Right lobe of liver (tissue), 6 donors: ENCODE results near the gene ARID3B. TPM values are rescaled to one million over a fixed set of nuclear protein-coding genes. Genes with fewer than 3 reads are reported as not detected.

Source experiments
- ATAC-seq, 4 donors: fragments of 200-7000 bp; cut with Tn5 transposase; one replicate each; pipeline ENCODE4 v1.9.1; 2020; ENCODE audit warnings: mild to moderate bottlenecking in 4 of 4, moderate library complexity in 4 of 4
- DNase-seq, 3 donors: peaks; one replicate each; pipeline ENCODE4 v3.0.0-alpha.2; 2020
- H3K27ac ChIP-seq, 3 donors: fragments of 200-600 bp; one replicate each; pipeline ENCODE4 v1.8.0; 2022
- H3K27me3 ChIP-seq, 2 donors: fragments of 200-600 bp; one replicate each; pipeline ENCODE4 v1.8.0; 2022
- H3K36me3 ChIP-seq, 4 donors: fragments of 200-600 bp; sonication (generic) in 1 of 4; one replicate each; pipeline versions ENCODE4 v1.5.1 to v1.8.0; 2017 to 2022; ENCODE audit warnings: control low read depth in 1 of 4
- H3K4me1 ChIP-seq, 4 donors: fragments of 200-600 bp; sonication (generic) in 1 of 4; one replicate each; pipeline versions ENCODE4 v1.5.1 to v1.8.0; 2017 to 2022; ENCODE audit warnings: control low read depth in 1 of 4
- H3K4me3 ChIP-seq, 3 donors: fragments of 200-600 bp; one replicate each; pipeline ENCODE4 v1.8.0; 2022
- H3K9me3 ChIP-seq, 4 donors: fragments of 200-600 bp; sonication (generic) in 1 of 4; one replicate each; pipeline versions ENCODE4 v1.5.1 to v1.8.0; 2017 to 2022; ENCODE audit warnings: control low read depth in 1 of 4
- CTCF ChIP-seq, 4 donors: fragments of 200-600 bp in 3 of 4; fragments of 450-650 bp in 1 of 4; IDR thresholded peaks; one replicate each; pipeline versions ENCODE4 v1.5.1 to v1.8.0; 2016 to 2022; ENCODE audit warnings: antibody characterized with exemption in 4 of 4, mild to moderate bottlenecking in 2 of 4
- POLR2A ChIP-seq: fragments of 450-650 bp; IDR thresholded peaks from one replicate; pipeline ENCODE4 v1.6.1; 2017; ENCODE audit warnings: antibody characterized with exemption, mild to moderate bottlenecking
- WGBS: methylation state at CpG from one replicate; pipeline ENCODE4 v1.1.6; 2018; ENCODE audit warnings: low coverage, low lambda C conversion rate; ENCODE audit not compliant: insufficient coverage; ENCODE audit errors: missing lambda C conversion rate; 5-methylcytosine and 5-hydroxymethylcytosine counted together
- intact Hi-C, 2 donors: fragments of 100-400 bp; cut with DNase I; formaldehyde crosslinking; loops; one replicate each; pipeline versions ENCODE4 v1.11.2 to v1.14.1; 2022
- total RNA-seq, 6 experiments: library from RNA; depleted of rRNA in 2 of 6; stranded (reverse); fragments of >200 nt in 2 of 6; fragmentation: NEBNext Ultra II Directional in 3 of 6; extraction: Animal tissue kit (Norgen Biotek cat#: 25700) in 3 of 6; gene quantifications; one replicate each; pipeline versions ENCODE4 v1.1.0 to v1.2.4, GENCODE V29; 2016 to 2023
- donor health status: DM: no; HTN: yes; CAD: no.
- donor health status: DM: no; HTN: no; CAD: no.
- donor health status: DM: no; HTN: no; CAD: no.
- donor health status: DM: no; HTN: yes; CAD: no.
- donor health status: DM: no; HTN: yes; CAD: no.

ARID3B gene
- total RNA-seq, 6 experiments from 2014 or later = 1.5 to 3.2 (median 2.3) TPM

DNA sequence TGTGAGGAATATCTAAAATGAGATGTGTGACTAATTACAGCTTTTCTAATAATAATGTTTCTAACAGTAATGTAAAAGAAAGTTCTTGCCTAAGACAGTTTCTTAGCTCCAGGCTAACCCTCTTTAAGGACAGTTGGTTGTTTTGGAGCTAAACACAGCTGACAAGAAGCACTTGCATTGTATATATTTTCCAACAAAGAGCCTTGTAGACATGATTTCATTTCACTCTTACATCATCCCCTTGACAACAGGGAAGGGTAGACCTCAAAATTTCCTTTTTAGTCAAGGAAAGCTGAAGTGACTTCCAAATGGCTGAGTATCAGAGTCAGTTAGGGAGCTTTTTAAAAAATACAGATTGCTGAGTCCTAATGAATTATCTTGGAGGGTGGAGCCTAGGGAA, 4.1 kb downstream of the ARID3B start:
- H3K4me3 ChIP-seq = no peak overlapping the region
- no peak for TF ChIP-seq POLR2A
- TF ChIP-seq CTCF (IDR thresholded peaks at IDR 0.05) = no peak
- no peak for DNase-seq
- ATAC-seq = no peak
- no peak overlapping the region for H3K27ac ChIP-seq
- H3K9me3 ChIP-seq = no peaks in the 10 kb centered on the region
- H3K27me3 ChIP-seq = no peaks in the 10 kb centered on the region
- peaks cover 2 to 40% (median 12%) of the 10 kb centered on the region in 4 donors for H3K4me1 ChIP-seq
- peaks cover 0 to 4% (median 0%) of the 10 kb centered on the region in 4 donors for H3K36me3 ChIP-seq
- intact Hi-C loops = loop anchor here in 1 of 2 donors (10.0 kb wide), 1 partner anchor 70 kb away; the partner anchor contains the start of gene CLK3

- H3K4me1 ChIP-seq = peaks cover 2 to 39% (median 12%) of the 10 kb centered on the region in 4 donors
- no peak overlapping the region for H3K27ac ChIP-seq
Observed at GRCh38 chr15:74545776-74546656, 5.0 kb downstream of the ARID3B start.

DNA sequence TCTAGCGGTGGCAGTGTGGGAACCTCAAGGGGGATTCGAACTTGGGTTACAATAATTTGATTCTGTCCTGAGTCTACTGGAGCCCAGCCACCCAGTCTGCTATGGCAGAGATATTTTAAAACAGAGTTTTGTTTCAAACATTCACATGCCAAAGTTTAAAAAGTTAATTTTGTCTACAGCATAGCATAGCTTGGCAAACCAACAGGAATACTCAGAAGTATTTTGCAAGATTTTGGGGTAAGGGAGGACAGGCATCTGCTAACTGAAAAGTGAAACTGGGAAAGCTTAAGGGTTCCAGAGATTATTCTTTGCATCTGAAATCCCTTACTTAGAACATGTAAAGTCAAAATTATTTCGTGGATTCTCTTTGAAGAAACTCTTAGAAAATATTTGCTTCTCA, 6.6 kb downstream of the ARID3B start:
- Histone ChIP-seq H3K36me3 (peaks cover 0 to 4% (median 0%) of the 10 kb centered on the region in 4 donors), H3K9me3 (no peaks in the 10 kb centered on the region), H3K4me3 (no peak overlapping the region), H3K4me1 (peaks cover 0 to 39% (median 12%) of the 10 kb centered on the region in 4 donors), H3K27me3 (no peaks in the 10 kb centered on the region), H3K27ac (no peak overlapping the region)
- ATAC-seq (no peak), DNase-seq (no peak)
- WGBS = 76% methylated on average over 2 of the region's 3 CpGs
- intact Hi-C loops = loop anchor here in 1 of 2 donors (10.0 kb wide), 1 partner anchor 67 kb away; the partner anchor contains the start of gene CLK3
- TF ChIP-seq CTCF (IDR thresholded peaks at IDR 0.05) = no peak
- no peak for TF ChIP-seq POLR2A

More at GRCh38 chr15:74545776-74546656, 5.0 kb downstream of the ARID3B start:
- peaks cover 0 to 4% (median 0%) of the 10 kb centered on the region in 4 donors for H3K36me3 ChIP-seq
- H3K27me3 ChIP-seq = no peaks in the 10 kb centered on the region
- ATAC-seq (peak; percentile 92 to 94 (median 94)), DNase-seq (peak; percentile 98 to 99 (median 99))
- TF ChIP-seq CTCF (IDR thresholded peaks at IDR 0.05) = no peak
- TF ChIP-seq POLR2A = no peak
- no peaks in the 10 kb centered on the region for H3K9me3 ChIP-seq
- no peak overlapping the region for H3K4me3 ChIP-seq
- 4% methylated on average over 14 of the region's 23 CpGs for WGBS
- intact Hi-C loops = loop anchor here in 1 of 2 donors (10.0 kb wide), 1 partner anchor 69 kb away; the partner anchor contains the start of gene CLK3

DNA sequence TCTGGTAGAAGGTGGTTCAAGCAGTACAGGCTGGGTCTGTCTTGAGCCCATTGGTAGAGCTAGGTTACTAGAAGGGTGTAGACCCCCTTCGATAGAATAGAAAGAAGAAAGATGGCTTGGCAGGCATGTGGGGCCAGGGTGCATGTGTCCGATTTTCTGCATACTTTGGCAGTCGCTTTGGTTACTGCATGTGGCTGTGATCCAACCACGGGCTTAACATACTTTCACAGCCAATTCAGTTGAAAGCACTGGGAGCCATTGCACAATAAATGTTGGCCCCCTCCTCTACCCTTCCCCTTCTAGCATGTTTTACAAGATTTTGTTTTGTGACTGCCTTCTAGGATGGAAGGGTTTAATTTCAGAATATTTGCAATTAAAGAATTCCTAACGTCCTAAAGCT, 7.2 kb downstream of the ARID3B start:
- intact Hi-C loops = loop anchor here in 1 of 2 donors (10.0 kb wide), 1 partner anchor 67 kb away; the partner anchor contains the start of gene CLK3
- Histone ChIP-seq H3K4me3 (no peak overlapping the region), H3K36me3 (peaks cover 0 to 4% (median 0%) of the 10 kb centered on the region in 4 donors), H3K4me1 (peaks cover 0 to 39% (median 12%) of the 10 kb centered on the region in 4 donors), H3K27me3 (no peaks in the 10 kb centered on the region), H3K9me3 (no peaks in the 10 kb centered on the region), H3K27ac (no peak overlapping the region)
- no peak for TF ChIP-seq POLR2A
- no peak for TF ChIP-seq CTCF (IDR thresholded peaks at IDR 0.05)
- ATAC-seq (no peak), DNase-seq (no peak)
- 52% methylated on average over 4 of the region's 5 CpGs for WGBS
